Skeletal muscle satellite cell (primary cell): Measurements from ENCODE around the gene SHROOM3.
A peak's percentile ranks its signal among the peaks of the same experiment; 100 is the strongest.
"Not testable (repeated sequence)": the region's sequence is repeated elsewhere in the genome, so short reads cannot be mapped to it uniquely, and the experiment has no call there.

Experiments
- H3K27me3 ChIP-seq: 2 replicates; pipeline ENCODE4 v1.7.0; 2013; ENCODE audit warnings: low read length; ENCODE audit not compliant: control insufficient read depth, insufficient read depth
- H3K36me3 ChIP-seq: 2 replicates; pipeline ENCODE4 v1.7.0; 2013; ENCODE audit warnings: mild to moderate bottlenecking, control low read depth, low read length; ENCODE audit not compliant: insufficient read depth
- H3K4me1 ChIP-seq: 2 replicates; pipeline ENCODE4 v1.7.0; 2013; ENCODE audit warnings: low read length; ENCODE audit not compliant: control insufficient read depth, insufficient read depth
- H3K4me2 ChIP-seq: 2 replicates; pipeline ENCODE4 v1.7.0; 2013; ENCODE audit warnings: mild to moderate bottlenecking, low read length
- H3K4me3 ChIP-seq: 2 replicates; pipeline ENCODE4 v1.7.0; 2013; ENCODE audit warnings: low read length
- H3K9ac ChIP-seq: 2 replicates; pipeline ENCODE4 v1.7.0; 2013; ENCODE audit warnings: mild to moderate bottlenecking, low read depth, low read length, moderate library complexity
- H3K9me3 ChIP-seq: replicated peaks from 2 replicates; pipeline ENCODE4 v1.7.0; 2013; ENCODE audit warnings: mild to moderate bottlenecking, control low read depth, low read length

SHROOM3 gene

GRCh38 chr4:76606645-76607265, 171.7 kb downstream of the SHROOM3 start:
- Histone ChIP-seq H3K36me3 (no peaks in the 10 kb centered on the region), H3K4me1 (peaks cover 36% of the 10 kb centered on the region), H3K9ac (no peak overlapping the region), H3K4me3 (no peak overlapping the region), H3K27me3 (no peaks in the 10 kb centered on the region), H3K4me2 (no peak overlapping the region), H3K9me3 (no peaks in the 10 kb centered on the region)

GRCh38 chr4:76607266-76607799, 172.3 kb downstream of the SHROOM3 start:
- Histone ChIP-seq H3K9ac (peak overlapping the region; percentile 9), H3K36me3 (no peaks in the 10 kb centered on the region), H3K4me1 (peaks cover 39% of the 10 kb centered on the region), H3K4me2 (no peak overlapping the region), H3K4me3 (no peak overlapping the region), H3K9me3 (no peaks in the 10 kb centered on the region), H3K27me3 (no peaks in the 10 kb centered on the region)

GRCh38 chr4:76607846-76608245, 172.8 kb downstream of the SHROOM3 start:
- peaks cover 39% of the 10 kb centered on the region for H3K4me1 ChIP-seq
- no peaks in the 10 kb centered on the region for H3K9me3 ChIP-seq
- H3K27me3 ChIP-seq = no peaks in the 10 kb centered on the region
- peak overlapping the region; percentile 9 for H3K9ac ChIP-seq
- no peaks in the 10 kb centered on the region for H3K36me3 ChIP-seq
- H3K4me2 ChIP-seq = no peak overlapping the region
- no peak overlapping the region for H3K4me3 ChIP-seq

- not testable (repeated sequence) for H3K4me2 ChIP-seq, H3K4me3 ChIP-seq, H3K9ac ChIP-seq, H3K27me3 ChIP-seq, H3K9me3 ChIP-seq, H3K36me3 ChIP-seq
- H3K4me1 ChIP-seq = peaks cover 39% of the 10 kb centered on the region
Measured at GRCh38 chr4:76608549-76608948, 173.5 kb downstream of the SHROOM3 start.

GRCh38 chr4:76610751-76611547, 175.9 kb downstream of the SHROOM3 start:
- Histone ChIP-seq H3K36me3 (no peaks in the 10 kb centered on the region), H3K4me1 (peaks cover 48% of the 10 kb centered on the region), H3K27me3 (no peaks in the 10 kb centered on the region), H3K9me3 (no peaks in the 10 kb centered on the region), H3K9ac (no peak overlapping the region), H3K4me3 (no peak overlapping the region), H3K4me2 (peak overlapping the region; percentile 17)

GRCh38 chr4:76611616-76612207, 176.7 kb downstream of the SHROOM3 start:
- peak overlapping the region; percentile 17 for H3K4me2 ChIP-seq
- no peaks in the 10 kb centered on the region for H3K9me3 ChIP-seq
- H3K4me1 ChIP-seq = peaks cover 54% of the 10 kb centered on the region
- no peak overlapping the region for H3K4me3 ChIP-seq
- H3K36me3 ChIP-seq = no peaks in the 10 kb centered on the region
- H3K9ac ChIP-seq = no peak overlapping the region
- H3K27me3 ChIP-seq = no peaks in the 10 kb centered on the region

- H3K36me3 ChIP-seq = no peaks in the 10 kb centered on the region
- H3K4me2 ChIP-seq = peak overlapping the region; percentile 21
- H3K9ac ChIP-seq = no peak overlapping the region
- H3K27me3 ChIP-seq = no peaks in the 10 kb centered on the region
- H3K9me3 ChIP-seq = no peaks in the 10 kb centered on the region
- H3K4me3 ChIP-seq = peak overlapping the region; percentile 11
- peaks cover 41% of the 10 kb centered on the region for H3K4me1 ChIP-seq
Measured at GRCh38 chr4:76614589-76614988, 179.6 kb downstream of the SHROOM3 start.

- H3K27me3 ChIP-seq = no peaks in the 10 kb centered on the region
- no peaks in the 10 kb centered on the region for H3K36me3 ChIP-seq
- H3K4me2 ChIP-seq = no peak overlapping the region
- H3K9me3 ChIP-seq = no peaks in the 10 kb centered on the region
- no peak overlapping the region for H3K9ac ChIP-seq
- H3K4me1 ChIP-seq = peaks cover 35% of the 10 kb centered on the region
- H3K4me3 ChIP-seq = no peak overlapping the region
Measured at GRCh38 chr4:76615999-76616398, 181.0 kb downstream of the SHROOM3 start.

GRCh38 chr4:76616526-76616925, 181.5 kb downstream of the SHROOM3 start:
- Histone ChIP-seq H3K4me1 (peaks cover 29% of the 10 kb centered on the region), H3K9ac (no peak overlapping the region), H3K27me3 (no peaks in the 10 kb centered on the region), H3K4me3 (no peak overlapping the region), H3K9me3 (no peaks in the 10 kb centered on the region), H3K4me2 (no peak overlapping the region), H3K36me3 (no peaks in the 10 kb centered on the region)

- H3K27me3 ChIP-seq = no peaks in the 10 kb centered on the region
- no peaks in the 10 kb centered on the region for H3K36me3 ChIP-seq
- no peak overlapping the region for H3K4me3 ChIP-seq
- H3K4me1 ChIP-seq = peaks cover 33% of the 10 kb centered on the region
- H3K9me3 ChIP-seq = no peaks in the 10 kb centered on the region
- H3K9ac ChIP-seq = no peak overlapping the region
- H3K4me2 ChIP-seq = no peak overlapping the region
Measured at GRCh38 chr4:76620723-76621468, 185.9 kb downstream of the SHROOM3 start.

- H3K4me2 ChIP-seq = no peak overlapping the region
- H3K9me3 ChIP-seq = no peaks in the 10 kb centered on the region
- no peaks in the 10 kb centered on the region for H3K36me3 ChIP-seq
- H3K9ac ChIP-seq = no peak overlapping the region
- H3K4me3 ChIP-seq = no peak overlapping the region
- no peaks in the 10 kb centered on the region for H3K27me3 ChIP-seq
- H3K4me1 ChIP-seq = peaks cover 25% of the 10 kb centered on the region
Measured at GRCh38 chr4:76622126-76622525, 187.1 kb downstream of the SHROOM3 start.
